Fibroblast of lung (primary cell): Measurements from ENCODE around the gene DPH5.

Experiments
- CTCF ChIP-seq, 2 donors: IDR thresholded peaks in 1 of 2; conservative IDR thresholded peaks in 1 of 2; 1 replicate in 1 of 2; 2 replicates in 1 of 2; pipeline ENCODE4 v1.5.1; 2011 to 2012; ENCODE audit warnings: low read length in 2 of 2, control low read depth in 1 of 2, inconsistent platforms in 1 of 2, low read depth in 1 of 2, mild to moderate bottlenecking in 1 of 2
- EZH2 ChIP-seq: IDR thresholded peaks from 2 replicates; pipeline ENCODE4 v1.5.1; 2012; ENCODE audit warnings: low read length, control low read depth, mild to moderate bottlenecking; ENCODE audit errors: missing control alignments

- TF ChIP-seq CTCF (conservative IDR thresholded peaks at IDR 0.05 in 1 of 2, IDR thresholded peaks at IDR 0.05 in 1 of 2; ENCODE audit: low read depth in 1 of 2, low read length in 2 of 2) (no peak), EZH2 (no peak)
Measured at GRCh38 chr1:100989306-100990077, 36.1 kb downstream of the DPH5 start.
